Peyer's patch (tissue), 4 donors: ENCODE results near the gene GJA3. TPM values are rescaled to one million over a fixed set of nuclear protein-coding genes. Genes with fewer than 3 reads are reported as not detected.

Source experiments
- DNase-seq, 3 donors: peaks; one replicate each; pipeline ENCODE4 v3.0.0-alpha.2; 2017 to 2019
- H3K27ac ChIP-seq, 4 donors: fragments of 200-600 bp; sonication (generic); one replicate each; pipeline ENCODE4 v1.5.1; 2016 to 2019
- H3K27me3 ChIP-seq, 2 donors: fragments of 200-600 bp; sonication (generic); one replicate each; pipeline ENCODE4 v1.5.1; 2019
- H3K36me3 ChIP-seq, 3 donors: fragments of 200-600 bp; sonication (generic); one replicate each; pipeline ENCODE4 v1.5.1; 2016 to 2019
- H3K4me1 ChIP-seq, 4 donors: fragments of 200-600 bp; sonication (generic); one replicate each; pipeline ENCODE4 v1.5.1; 2016 to 2019
- H3K4me3 ChIP-seq, 4 donors: fragments of 200-600 bp; sonication (generic); 1 replicate in 3 of 4; 2 replicates in 1 of 4; pipeline ENCODE4 v1.5.1; 2016 to 2019; ENCODE audit warnings: mild to moderate bottlenecking in 1 of 4
- H3K9me3 ChIP-seq, 4 donors: fragments of 200-600 bp; sonication (generic); one replicate each; pipeline ENCODE4 v1.5.1; 2016 to 2019; ENCODE audit warnings: mild to moderate bottlenecking in 1 of 4
- POLR2A ChIP-seq, 2 donors: fragments of 450-650 bp; IDR thresholded peaks; one replicate each; pipeline ENCODE4 v1.5.1; 2017; ENCODE audit warnings: antibody characterized with exemption in 2 of 2, mild to moderate bottlenecking in 2 of 2, moderate library complexity in 2 of 2
- total RNA-seq, 4 donors: library from RNA; depleted of rRNA; stranded (reverse); fragments of >200 nt; gene quantifications; one replicate each; pipeline ENCODE4 v1.1.0, GENCODE V29; 2016
- TF ChIP-seq, protein P1 (sequence below), 6 experiments: fragments of 450-650 bp in 4 of 6; fragments of 200-600 bp in 2 of 6; sonication (generic) in 1 of 6; IDR thresholded peaks; one replicate each; pipeline ENCODE4 v1.5.1; 2017 to 2019; ENCODE audit warnings: antibody characterized with exemption in 6 of 6, mild to moderate bottlenecking in 3 of 6, moderate library complexity in 1 of 6

GJA3 gene
- total RNA-seq, 4 donors from 2014 or later = not detected

DNA sequence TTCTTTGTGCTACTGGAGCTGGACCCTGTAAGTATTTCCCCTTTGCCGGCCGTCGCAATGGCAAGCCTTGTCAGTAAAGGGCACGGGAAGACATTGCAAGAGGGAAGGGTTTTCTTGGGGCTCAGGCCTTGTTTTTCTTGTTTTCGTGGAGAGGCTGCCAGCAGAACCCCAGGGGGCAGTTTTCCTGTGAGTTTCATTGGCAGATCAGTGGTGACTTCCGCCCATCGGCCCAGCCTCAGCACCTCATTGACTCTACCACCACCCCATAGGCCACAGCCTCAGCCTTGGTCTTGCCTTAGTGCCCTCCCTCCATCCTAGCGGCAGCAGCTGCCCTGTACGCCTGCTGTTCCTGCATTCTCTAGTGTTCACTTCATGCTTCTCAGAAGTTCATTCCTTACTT is 61.5 kb downstream of the GJA3 start:
- peak in 1 of 3 donors; percentile 18 for DNase-seq
- H3K36me3 ChIP-seq = no peaks in the 10 kb centered on the region
- H3K9me3 ChIP-seq = no peaks in the 10 kb centered on the region
- H3K27ac ChIP-seq = no peak overlapping the region
- no peaks in the 10 kb centered on the region for H3K27me3 ChIP-seq
- no peaks in the 10 kb centered on the region for H3K4me1 ChIP-seq
- no peak overlapping the region for H3K4me3 ChIP-seq
- TF ChIP-seq, protein P1, sequence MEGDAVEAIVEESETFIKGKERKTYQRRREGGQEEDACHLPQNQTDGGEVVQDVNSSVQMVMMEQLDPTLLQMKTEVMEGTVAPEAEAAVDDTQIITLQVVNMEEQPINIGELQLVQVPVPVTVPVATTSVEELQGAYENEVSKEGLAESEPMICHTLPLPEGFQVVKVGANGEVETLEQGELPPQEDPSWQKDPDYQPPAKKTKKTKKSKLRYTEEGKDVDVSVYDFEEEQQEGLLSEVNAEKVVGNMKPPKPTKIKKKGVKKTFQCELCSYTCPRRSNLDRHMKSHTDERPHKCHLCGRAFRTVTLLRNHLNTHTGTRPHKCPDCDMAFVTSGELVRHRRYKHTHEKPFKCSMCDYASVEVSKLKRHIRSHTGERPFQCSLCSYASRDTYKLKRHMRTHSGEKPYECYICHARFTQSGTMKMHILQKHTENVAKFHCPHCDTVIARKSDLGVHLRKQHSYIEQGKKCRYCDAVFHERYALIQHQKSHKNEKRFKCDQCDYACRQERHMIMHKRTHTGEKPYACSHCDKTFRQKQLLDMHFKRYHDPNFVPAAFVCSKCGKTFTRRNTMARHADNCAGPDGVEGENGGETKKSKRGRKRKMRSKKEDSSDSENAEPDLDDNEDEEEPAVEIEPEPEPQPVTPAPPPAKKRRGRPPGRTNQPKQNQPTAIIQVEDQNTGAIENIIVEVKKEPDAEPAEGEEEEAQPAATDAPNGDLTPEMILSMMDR (IDR thresholded peaks at IDR 0.05) = no peak
- no peak for TF ChIP-seq POLR2A (IDR thresholded peaks at IDR 0.05)

- Histone ChIP-seq H3K36me3 (no peaks in the 10 kb centered on the region), H3K9me3 (no peaks in the 10 kb centered on the region), H3K4me3 (no peak overlapping the region), H3K4me1 (no peaks in the 10 kb centered on the region), H3K27ac (no peak overlapping the region), H3K27me3 (no peaks in the 10 kb centered on the region)
- DNase-seq = no peak
- TF ChIP-seq POLR2A (IDR thresholded peaks at IDR 0.05) = no peak
- TF ChIP-seq, protein P1 (IDR thresholded peaks at IDR 0.05) = no peak
Observed at GRCh38 chr13:20093951-20094350, 66.9 kb downstream of the GJA3 start.

DNA sequence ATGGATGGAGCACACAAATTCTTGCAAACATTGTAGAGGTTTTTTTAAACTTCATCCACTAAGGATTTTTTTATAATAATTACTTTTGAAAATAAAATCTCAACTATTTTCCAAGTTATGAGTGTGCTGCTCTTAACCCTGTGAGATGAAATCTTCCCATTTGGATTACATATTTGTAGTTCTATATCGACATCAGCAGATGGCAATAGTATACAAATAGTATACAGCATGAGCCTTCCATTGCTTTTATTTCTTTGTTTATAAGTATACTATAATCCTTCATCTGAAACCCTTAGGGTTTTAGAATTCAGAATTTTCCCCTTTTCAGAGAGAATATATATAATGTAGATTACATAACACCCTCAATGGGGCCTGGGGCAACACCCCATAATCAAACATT is 70.5 kb downstream of the GJA3 start:
- no peak for DNase-seq
- H3K27me3 ChIP-seq = no peaks in the 10 kb centered on the region
- peaks cover 0 to 10% (median 0%) of the 10 kb centered on the region in 3 donors for H3K36me3 ChIP-seq
- H3K27ac ChIP-seq = no peak overlapping the region
- H3K4me3 ChIP-seq = no peak overlapping the region
- no peaks in the 10 kb centered on the region for H3K9me3 ChIP-seq
- TF ChIP-seq, protein P1 (IDR thresholded peaks at IDR 0.05) = peak in 3 of 6 experiments; percentile 19 to 37 (median 31)
- TF ChIP-seq POLR2A (IDR thresholded peaks at IDR 0.05) = no peak
- H3K4me1 ChIP-seq = no peaks in the 10 kb centered on the region

Other genes with a start within 250 kb of the GJA3 start
- gene ZMYM2, start 202.3 kb downstream of the GJA3 start, total RNA-seq = 100 to 1,000 TPM in 1 of 4 donors, 10 to 100 TPM in 3; 50.3 to 149 (median 77.1) TPM
- 10 to 100 TPM in 2 of 4 donors, 1 to 10 TPM in 2; 3.3 to 25.7 (median 14.1) TPM for gene GJB2, start 31.9 kb upstream of the GJA3 start, total RNA-seq
- gene GJB6, start 71.3 kb upstream of the GJA3 start, total RNA-seq = not detected